GM19397 (cell line): ENCODE results near the gene MSI2.
"Not testable (repeated sequence)": the region's sequence is repeated elsewhere in the genome, so short reads cannot be mapped to it uniquely, and the experiment has no call there.

Experiments
- ATAC-seq: cut with Tn5 transposase; IDR thresholded peaks from one replicate; pipeline ENCODE4 v1.9.1; 2021; ENCODE audit warnings: mild to moderate bottlenecking, moderate library complexity; ENCODE audit not compliant: unreplicated experiment

Gene MSI2

GRCh38 chr17:57288773-57289121 lies 32.4 kb downstream of the MSI2 start:
- ATAC-seq: no peak

GRCh38 chr17:57289130-57289529 lies 32.8 kb downstream of the MSI2 start:
- no peak for ATAC-seq

GRCh38 chr17:57289613-57290012 lies 33.3 kb downstream of the MSI2 start:
- ATAC-seq: no peak

DNA sequence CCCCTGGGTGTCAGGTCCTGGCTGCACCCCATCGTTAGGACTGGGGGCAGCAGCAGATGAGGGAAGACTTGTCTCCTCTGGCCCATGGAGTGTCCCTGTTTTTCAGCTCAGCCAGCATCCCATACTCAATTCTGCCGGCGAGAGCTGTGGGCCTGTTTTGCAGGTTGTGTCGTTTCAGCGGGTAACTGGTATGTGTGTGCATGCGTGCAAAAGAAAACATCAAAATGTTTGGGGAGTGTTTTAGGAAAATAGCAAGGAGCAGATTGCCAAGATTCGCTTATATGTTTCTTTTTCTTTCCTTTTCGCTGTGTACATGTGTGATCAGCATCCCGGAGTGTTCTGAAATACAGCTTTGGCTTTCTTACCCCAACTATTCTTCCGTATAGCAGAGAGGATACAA lies 34.7 kb downstream of the MSI2 start:
- no peak for ATAC-seq

GRCh38 chr17:57292091-57292490 lies 35.8 kb downstream of the MSI2 start:
- ATAC-seq: no peak

DNA sequence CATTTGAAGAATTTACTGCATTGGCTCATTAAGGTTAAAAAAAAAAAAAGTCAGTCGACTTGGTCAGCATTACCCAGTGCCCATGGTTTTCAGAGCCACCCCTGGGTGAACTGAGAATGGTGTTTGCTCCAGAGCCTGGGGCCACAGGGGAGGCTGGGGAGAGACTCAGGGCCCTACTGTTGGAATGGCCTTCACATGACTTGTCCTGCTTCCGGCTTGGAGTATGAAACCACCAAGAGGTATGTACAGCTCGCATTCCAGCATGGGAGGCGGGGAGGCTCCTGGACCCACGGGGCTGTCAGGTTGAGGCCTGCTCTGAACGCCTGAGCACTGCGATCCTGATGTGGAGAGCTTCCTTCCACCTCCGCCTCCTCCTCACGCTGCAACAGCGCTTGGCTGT lies 36.8 kb downstream of the MSI2 start:
- no peak for ATAC-seq

DNA sequence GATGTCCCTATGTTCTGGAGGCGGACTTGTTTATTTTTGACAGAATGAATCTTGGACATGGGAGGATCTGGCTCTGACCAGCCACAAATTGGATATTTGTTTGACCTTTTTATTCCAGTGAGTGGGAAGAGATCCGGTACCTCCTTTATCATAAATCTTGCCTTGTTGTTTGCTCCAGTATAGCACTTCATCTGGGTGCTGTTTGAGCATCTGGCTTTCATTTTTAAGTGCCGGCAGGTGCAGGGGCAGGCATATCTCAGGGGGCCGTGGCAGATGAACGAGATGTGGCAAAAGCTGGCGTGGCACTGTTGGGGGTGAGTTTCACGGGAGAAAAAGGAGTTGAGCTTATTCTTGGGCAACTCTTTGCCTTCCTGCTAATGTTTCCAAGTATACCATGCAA lies 37.8 kb downstream of the MSI2 start:
- ATAC-seq: no peak

DNA sequence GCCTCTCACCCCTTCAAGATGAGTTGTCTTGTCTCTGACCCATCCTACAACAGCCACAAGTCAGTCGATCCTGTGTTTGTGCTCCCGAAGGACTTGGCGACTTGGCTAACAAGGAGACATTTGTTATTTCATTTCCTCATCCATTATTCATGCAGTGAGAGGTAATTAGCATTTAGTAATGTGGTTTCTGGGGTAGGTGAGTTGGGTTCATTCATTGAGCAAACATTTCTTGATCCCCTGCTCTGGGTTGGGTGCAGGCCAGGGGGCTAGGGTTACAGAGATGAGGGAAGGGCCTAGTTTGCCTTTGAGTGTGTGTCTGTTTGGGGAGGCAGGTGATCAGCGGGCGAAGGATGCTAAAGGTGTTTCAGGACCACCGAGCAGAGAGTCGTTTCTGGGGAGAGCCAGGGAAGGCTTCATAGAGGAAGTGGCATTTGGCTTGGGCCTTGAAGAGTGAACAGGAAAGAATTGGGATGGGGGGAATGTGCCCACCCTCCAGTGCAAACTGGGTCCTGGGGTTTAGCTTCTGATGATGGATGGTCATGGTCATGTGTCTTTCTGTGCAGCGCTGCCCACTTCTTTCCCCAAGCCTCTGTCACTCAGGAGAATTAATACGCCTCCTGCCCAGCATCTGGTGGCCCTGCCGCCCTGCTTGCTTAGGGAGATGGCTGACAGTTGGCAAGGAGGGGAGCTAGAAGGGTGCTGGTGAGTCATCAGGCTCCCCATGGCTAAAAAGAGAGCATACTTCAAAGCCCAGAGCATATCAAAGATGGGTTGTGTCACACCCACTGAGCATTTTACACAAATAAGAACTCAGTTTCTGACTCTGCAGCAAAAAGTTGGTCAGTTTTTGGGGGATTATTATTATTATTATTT lies 38.5 kb downstream of the MSI2 start:
- no peak for ATAC-seq

DNA sequence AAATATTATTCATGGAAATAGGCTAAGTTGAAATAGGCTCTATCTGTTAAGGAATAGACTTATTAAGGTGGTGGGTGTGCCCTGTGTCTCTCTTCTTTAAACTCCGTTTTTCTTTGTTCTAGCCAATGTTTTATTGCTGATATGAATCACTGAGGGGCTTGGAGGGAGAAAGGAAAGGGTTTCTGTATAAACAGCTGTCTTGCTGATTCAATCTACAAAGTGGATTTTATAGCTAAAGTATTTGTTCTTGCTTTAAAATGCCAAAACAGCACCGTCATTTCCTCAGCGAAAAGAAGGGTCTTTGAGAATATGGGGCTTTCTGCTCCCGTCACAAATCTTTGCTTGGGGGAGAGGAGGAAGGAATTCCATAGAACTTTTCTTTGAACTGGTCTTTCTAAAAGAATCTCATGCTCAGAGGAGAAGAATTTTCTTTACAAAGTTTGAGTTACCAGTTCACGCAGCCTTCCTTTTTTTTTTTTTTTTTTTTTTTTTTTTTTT lies 39.3 kb downstream of the MSI2 start:
- ATAC-seq: no peak

GRCh38 chr17:57296231-57296630 lies 39.9 kb downstream of the MSI2 start:
- no peak for ATAC-seq

- ATAC-seq: no peak
These were observed 42.9 kb downstream of the MSI2 start for GRCh38 chr17:57299176-57299575.

DNA sequence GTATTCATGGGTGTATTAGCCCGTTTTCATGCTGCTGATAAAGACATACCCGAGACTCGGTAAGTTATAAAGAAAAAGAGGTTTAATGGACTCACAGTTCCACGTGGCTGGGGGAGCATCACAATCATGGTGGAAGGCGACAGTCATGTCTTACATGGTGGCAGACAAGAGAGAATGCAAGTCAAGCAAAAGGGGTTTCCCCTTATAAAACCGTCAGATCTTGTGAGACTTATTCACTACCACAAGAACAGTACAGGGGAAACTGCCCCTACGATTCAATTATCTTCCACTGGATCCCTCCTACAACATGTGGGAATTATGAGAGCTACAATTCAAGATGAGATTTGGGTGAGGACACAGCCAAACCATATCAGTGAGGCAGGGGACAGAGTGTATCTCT lies 44.3 kb downstream of the MSI2 start:
- ATAC-seq: not testable (repeated sequence)

GRCh38 chr17:57302690-57303465 lies 46.6 kb downstream of the MSI2 start:
- no peak for ATAC-seq

- ATAC-seq: no peak
These were observed 48.9 kb downstream of the MSI2 start for GRCh38 chr17:57305144-57305728.

- no peak for ATAC-seq
These were observed 49.7 kb downstream of the MSI2 start for GRCh38 chr17:57305908-57306504.

GRCh38 chr17:57308543-57309186 lies 52.3 kb downstream of the MSI2 start:
- ATAC-seq: no peak

DNA sequence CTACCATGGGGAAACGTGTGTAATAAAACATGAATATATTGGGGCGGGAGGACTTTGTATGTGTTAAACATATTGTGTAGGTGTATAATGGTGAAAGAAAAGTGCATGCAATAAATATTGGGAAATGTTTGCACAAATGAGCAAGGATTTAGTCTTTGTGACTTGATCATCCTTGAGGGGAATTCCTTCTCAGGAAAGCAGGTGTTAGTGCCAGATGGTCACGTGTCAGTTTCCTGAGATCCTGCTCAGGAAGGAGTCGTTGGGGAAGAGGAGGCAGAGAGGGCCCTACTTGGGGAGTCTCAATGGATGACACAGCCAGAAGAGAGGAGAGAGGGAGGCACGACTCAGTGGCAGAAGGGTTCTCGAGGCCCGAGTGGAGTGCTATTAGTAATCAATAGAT lies 53.2 kb downstream of the MSI2 start:
- ATAC-seq: no peak

DNA sequence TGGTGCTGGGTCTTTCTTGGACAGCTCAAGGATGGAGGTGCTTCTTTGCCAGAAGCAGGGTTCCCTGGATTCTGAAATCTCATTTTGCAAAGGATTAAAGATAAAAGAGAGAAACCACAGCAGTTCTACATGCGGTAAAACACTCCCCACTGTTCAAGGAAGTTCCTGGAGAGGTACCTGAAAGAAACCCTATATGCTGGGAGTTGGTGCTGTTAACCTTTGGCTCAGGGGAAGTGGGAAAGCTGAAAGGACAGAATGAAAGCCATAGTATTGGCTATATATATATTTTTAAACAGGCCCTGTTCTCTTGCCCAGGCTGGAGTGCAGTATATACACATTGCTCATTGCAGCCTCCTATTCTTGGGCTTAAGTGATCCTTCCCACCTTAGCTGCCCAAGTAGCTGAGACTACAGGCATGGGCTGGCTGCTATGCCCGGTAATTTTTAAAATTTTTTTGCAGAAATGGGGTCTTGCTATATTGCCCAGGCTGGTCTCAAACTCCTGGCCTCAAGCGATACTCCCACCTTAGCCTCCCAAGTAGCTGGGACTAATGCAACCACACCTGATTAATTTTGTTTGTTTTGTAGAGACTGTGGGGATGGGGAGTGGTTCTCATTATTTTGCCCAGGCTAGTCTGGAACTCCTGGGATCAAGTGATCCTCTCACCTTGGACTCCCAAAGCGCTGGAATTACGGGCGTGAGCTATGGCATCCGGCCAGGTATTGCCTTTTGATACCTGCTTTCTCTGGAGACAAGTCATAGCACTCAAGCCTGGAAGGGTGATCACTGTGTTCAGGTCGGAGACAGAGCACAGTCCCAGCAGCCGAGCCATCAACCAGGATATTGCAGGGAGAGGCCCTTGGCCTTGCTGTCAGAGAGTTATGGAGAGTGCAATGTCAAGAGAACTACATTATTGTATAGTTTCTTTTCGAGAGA lies 55.2 kb downstream of the MSI2 start:
- no peak for ATAC-seq

DNA sequence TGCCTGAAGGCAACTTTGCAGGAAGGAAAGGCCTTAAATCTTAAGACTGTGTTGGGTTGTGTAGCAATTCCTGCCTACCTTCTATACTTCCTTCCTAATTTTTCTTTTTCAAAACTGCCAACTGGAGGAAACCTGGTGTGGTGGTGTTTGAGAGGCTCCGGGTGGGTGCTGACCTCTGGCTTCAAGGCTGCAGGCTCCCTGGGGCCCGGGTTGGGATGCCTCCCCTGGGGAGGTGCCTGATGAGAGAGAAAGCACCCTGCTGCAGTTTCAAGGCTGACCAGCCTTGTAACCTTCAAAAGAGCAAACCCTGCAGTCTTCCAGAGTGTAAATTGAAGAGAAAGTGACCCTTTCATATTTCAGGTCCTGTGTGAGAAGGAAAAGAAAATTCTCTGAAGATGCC lies 55.9 kb downstream of the MSI2 start:
- ATAC-seq: no peak
